AG04449 (cell line): ENCODE measurements around the gene OR8G1.

Experiments
- CTCF ChIA-PET: fragments of 350-600 bp; formaldehyde crosslinking; extraction: SDS; loops from one replicate; lab custom pipeline; 2021; ENCODE audit warnings: antibody characterized with exemption; lab: Yijun Ruan, JAX
- POLR2A ChIA-PET: fragments of 400-600, 350-600 bp; formaldehyde crosslinking; extraction: SDS; loops from one replicate; lab custom pipeline; 2020; ENCODE audit warnings: antibody characterized with exemption, inconsistent platforms; lab: Yijun Ruan, JAX
- DNase-seq: peaks from one replicate; pipeline ENCODE4 v3.0.0-alpha.2; 2010; ENCODE audit warnings: low read depth, low spot score
- H3K4me3 ChIP-seq: 2 replicates; pipeline ENCODE4 v1.5.1; 2011; ENCODE audit warnings: low read depth, mild to moderate bottlenecking, control low read depth, low read length
- CTCF ChIP-seq: IDR thresholded peaks from one replicate; pipeline ENCODE4 v1.5.1; 2011; ENCODE audit warnings: mild to moderate bottlenecking, moderate library complexity, low read length, control low read depth, inconsistent platforms; ENCODE audit not compliant: insufficient read depth; ENCODE audit errors: missing control alignments

The OR8G1 gene

GRCh38 chr11:124198897-124199296, 42.0 kb upstream of the OR8G1 start:
- POLR2A ChIA-PET, result no interaction called here
- no peak for DNase-seq
- CTCF ChIA-PET, result interaction anchor here (4.8 kb wide), 1 partner anchor 129 kb away, joined by 57 read pairs; no protein-coding TSS in a partner anchor
- no peak for TF ChIP-seq CTCF
- no peak overlapping the region for H3K4me3 ChIP-seq

GRCh38 chr11:124199702-124200101, 41.2 kb upstream of the OR8G1 start:
- no peak overlapping the region for H3K4me3 ChIP-seq
- no peak for TF ChIP-seq CTCF
- CTCF ChIA-PET, result interaction anchor here (4.8 kb wide), 1 partner anchor 130 kb away, joined by 57 read pairs; no protein-coding TSS in a partner anchor
- POLR2A ChIA-PET, result no interaction called here
- no peak for DNase-seq

GRCh38 chr11:124200671-124201070, 40.2 kb upstream of the OR8G1 start:
- H3K4me3 ChIP-seq, result no peak overlapping the region
- DNase-seq, result no peak
- no peak for TF ChIP-seq CTCF
- POLR2A ChIA-PET, result no interaction called here
- CTCF ChIA-PET, result no interaction called here

- no peak for DNase-seq
- no peak overlapping the region for H3K4me3 ChIP-seq
- ChIA-PET CTCF (no interaction called here), POLR2A (no interaction called here)
- no peak for TF ChIP-seq CTCF
Measured at GRCh38 chr11:124202951-124203350, 37.9 kb upstream of the OR8G1 start.

GRCh38 chr11:124204008-124204407, 36.9 kb upstream of the OR8G1 start:
- no peak for DNase-seq
- H3K4me3 ChIP-seq, result no peak overlapping the region
- POLR2A ChIA-PET, result no interaction called here
- no peak for TF ChIP-seq CTCF
- CTCF ChIA-PET, result interaction anchor here (0.9 kb wide), 1 partner anchor 132 kb away, joined by 4 read pairs; no protein-coding TSS in a partner anchor

- no peak for DNase-seq
- TF ChIP-seq CTCF, result no peak
- POLR2A ChIA-PET, result no interaction called here
- H3K4me3 ChIP-seq, result no peak overlapping the region
- CTCF ChIA-PET, result interaction anchor here (0.8 kb wide), 1 partner anchor 13 kb away, joined by 3 read pairs; no protein-coding TSS in a partner anchor
Measured at GRCh38 chr11:124207102-124207792, 33.6 kb upstream of the OR8G1 start.
